Heart left ventricle (tissue), 16 donors: Measurements from ENCODE around the gene NMS. TPM values are rescaled to one million over a fixed set of nuclear protein-coding genes. Genes with fewer than 3 reads are reported as not detected.

Experiments used
- ATAC-seq, 4 donors: fragments of 200-7000 bp; cut with Tn5 transposase; one replicate each; pipeline ENCODE4 v1.9.1; 2020 to 2022; ENCODE audit warnings: moderate library complexity in 4 of 4, mild to moderate bottlenecking in 3 of 4, moderate number of reproducible peaks in 1 of 4
- DNase-seq, 5 donors: peaks; one replicate each; pipeline ENCODE4 v3.0.0-alpha.2; 2020
- H3K27ac ChIP-seq, 12 donors: fragments of 200-600 bp; sonication (generic) in 4 of 12; one replicate each; pipeline versions ENCODE4 v1.5.0 to v1.8.0; 2016 to 2022; ENCODE audit warnings: mild to moderate bottlenecking in 2 of 12
- H3K27me3 ChIP-seq, 9 donors: fragments of 200-600 bp; sonication (generic) in 2 of 9; one replicate each; pipeline versions ENCODE4 v1.5.1 to v1.8.0; 2016 to 2022; ENCODE audit warnings: mild to moderate bottlenecking in 3 of 9
- H3K36me3 ChIP-seq, 9 donors: fragments of 200-600 bp; sonication (generic) in 2 of 9; one replicate each; pipeline versions ENCODE4 v1.5.0 to v1.8.0; 2018 to 2022; ENCODE audit warnings: mild to moderate bottlenecking in 2 of 9
- H3K4me1 ChIP-seq, 12 donors: fragments of 200-600 bp; sonication (generic) in 4 of 12; one replicate each; pipeline versions ENCODE4 v1.5.0 to v1.8.0; 2016 to 2022; ENCODE audit warnings: mild to moderate bottlenecking in 3 of 12
- H3K4me3 ChIP-seq, 12 donors: fragments of 200-600 bp; sonication (generic) in 4 of 12; one replicate each; pipeline versions ENCODE4 v1.5.0 to v1.8.0; 2017 to 2022; ENCODE audit warnings: mild to moderate bottlenecking in 9 of 12, moderate library complexity in 4 of 12
- H3K9me3 ChIP-seq, 12 donors: fragments of 200-600 bp; sonication (generic) in 4 of 12; one replicate each; pipeline versions ENCODE4 v1.5.0 to v1.8.0; 2016 to 2022; ENCODE audit warnings: mild to moderate bottlenecking in 1 of 12
- CTCF ChIP-seq, 12 donors: fragments of 200-600 bp; sonication (generic) in 4 of 12; IDR thresholded peaks; one replicate each; pipeline versions ENCODE4 v1.5.0 to v1.8.0; 2018 to 2022; ENCODE audit warnings: antibody characterized with exemption in 12 of 12, mild to moderate bottlenecking in 5 of 12
- POLR2A ChIP-seq, 2 donors: fragments of 450-650 bp; IDR thresholded peaks; one replicate each; pipeline ENCODE4 v1.6.1; 2017; ENCODE audit warnings: antibody characterized with exemption in 2 of 2, mild to moderate bottlenecking in 2 of 2, moderate library complexity in 2 of 2
- WGBS, 4 donors: extraction: QIAGEN DNeasy Blood & Tissue Kit in 2 of 4; methylation state at CpG; one replicate each; pipeline versions ENCODE4 v1.1.5 to v1.1.7; 2013 to 2018; 5-methylcytosine and 5-hydroxymethylcytosine counted together
- intact Hi-C, 10 donors: fragments of 100-400 bp; cut with DNase I; formaldehyde crosslinking; loops; one replicate each; pipeline versions ENCODE4 v1.11.1 to v1.14.2; 2022
- long read RNA-seq, 3 donors: library from polyadenylated mRNA; unstranded; transcript quantifications; one replicate each; pipeline ENCODE4 v2.0.0, GENCODE V29; 2020 to 2021
- polyA plus RNA-seq, 2 donors: library from polyadenylated mRNA; stranded (reverse); fragments of 200-250 nt; gene quantifications; one replicate each; pipeline ENCODE4 v1.2.3, GENCODE V29; 2013
- total RNA-seq, 9 donors: library from RNA; depleted of rRNA in 2 of 9; stranded (reverse); fragments of >200 nt in 2 of 9; fragmentation: NEBNext Ultra II Directional in 3 of 9; extraction: Animal tissue kit (Norgen Biotek cat#: 25700) in 3 of 9; gene quantifications; one replicate each; pipeline versions ENCODE4 v1.1.0 to v1.2.4, GENCODE V29; 2016 to 2023
- donor health status: ischemic (EF 13 %, LVEDD 7.1; RV severe dilation, severe dysfunction).
- donor health status: healthy with polysubstance abuse.
- donor health status: DM: no; HTN: yes; CAD: no.
- donor health status: DM: no; HTN: no; CAD: no.
- donor health status: ischemic (EF 25% LVEDD 6.9; RV normal size, moderate dysfunction).
- donor health status: ischemic (EF 25% LVEDD 5.7; RV mildly dilated, moderate dysfunction).
- donor health status: healthy.
- donor health status: DM: yes; HTN: yes; CAD: no.
- donor health status: ischemic (EF 35%, LVEDD 5.7; RV mildly dilated, moderate dysfunction).
- donor health status: nonischemic (EF 11% LVEDD 7.7; RV severe dilation, severe dysfunction).
- donor health status: DM: yes; HTN: yes; CAD: no.
- donor health status: PGD.
- donor health status: ischemic (EF 29% LVEDD 5.4; RV normal size, mild dysfunction).
- donor health status: nonischemic (EF 23%, LVEDD 6.1; RV moderate dilation, normal function).

The NMS gene, protein sequence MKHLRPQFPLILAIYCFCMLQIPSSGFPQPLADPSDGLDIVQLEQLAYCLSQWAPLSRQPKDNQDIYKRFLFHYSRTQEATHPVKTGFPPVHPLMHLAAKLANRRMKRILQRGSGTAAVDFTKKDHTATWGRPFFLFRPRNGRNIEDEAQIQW
- total RNA-seq (not detected), polyA plus RNA-seq (not detected)
- long read RNA-seq, donor 1, result 0 reads
- long read RNA-seq, donor 2, result 0 reads
- long read RNA-seq, donor 3, result 0 reads

GRCh38 chr2:100470182-100470581 lies at the start of gene NMS:
NMS (plus strand) TSS chr2:100470482; CDS start chr2:100470489, 7 bp downstream.
- intact Hi-C loops, result no loop called here

GRCh38 chr2:100422320-100423055 lies 47.8 kb upstream of the NMS start:
- WGBS, 4 donors, result 83 to 89% (median 86%) methylated on average over 4 of the region's 4 CpGs
- TF ChIP-seq CTCF (IDR thresholded peaks at IDR 0.05) (peak in 11 of 12 donors; percentile 24 to 59 (median 38)), POLR2A (IDR thresholded peaks at IDR 0.05) (no peak)
- intact Hi-C loops, result loop anchor here in 2 of 10 donors (5.0 to 10.0 kb wide), 2 partner anchors 140 to 142 kb away; partner anchors contain the start of gene PDCL3 (in 2 of the 2)
- ATAC-seq (peak in 3 of 4 donors; percentile 56 to 61 (median 58)), DNase-seq (no peak)
- Histone ChIP-seq H3K27ac (no peak overlapping the region), H3K27me3 (no peaks in the 10 kb centered on the region), H3K4me3 (no peak overlapping the region), H3K36me3 (no peaks in the 10 kb centered on the region), H3K9me3 (no peaks in the 10 kb centered on the region), H3K4me1 (peaks cover 0 to 6% (median 0%) of the 10 kb centered on the region in 12 donors)

More at GRCh38 chr2:100470182-100470581, at the start of gene NMS:
- TF ChIP-seq CTCF (IDR thresholded peaks at IDR 0.05) (no peak), POLR2A (IDR thresholded peaks at IDR 0.05) (no peak)
- H3K27me3 ChIP-seq, result peaks cover 0 to 49% (median 4%) of the 10 kb centered on the region in 9 donors
- H3K27ac ChIP-seq, result no peak within 1 kb of the TSS
- no peak within 1 kb of the TSS for H3K4me3 ChIP-seq
- WGBS, 4 donors, result 84 to 93% (median 90%) methylated on average over 5 to 7 of the region's 7 CpGs
- H3K4me1 ChIP-seq, result no peaks in the 10 kb centered on the region
- H3K36me3 ChIP-seq, result no peaks in the 10 kb centered on the region
- H3K9me3 ChIP-seq, result no peaks in the 10 kb centered on the region
- ATAC-seq (no peak), DNase-seq (no peak)

GRCh38 chr2:100423631-100424030 lies 46.7 kb upstream of the NMS start:
- WGBS, 4 donors, result 85 to 92% (median 89%) methylated on average over 1 of the region's 1 CpG

More at GRCh38 chr2:100423631-100424030, 46.7 kb upstream of the NMS start:
- intact Hi-C loops, result loop anchor here in 2 of 10 donors (5.0 to 10.0 kb wide), 2 partner anchors 139 to 141 kb away; partner anchors contain the start of gene PDCL3 (in 2 of the 2)
- Histone ChIP-seq H3K4me1 (peaks cover 0 to 6% (median 0%) of the 10 kb centered on the region in 12 donors), H3K27me3 (no peaks in the 10 kb centered on the region), H3K36me3 (no peaks in the 10 kb centered on the region), H3K4me3 (no peak overlapping the region), H3K27ac (no peak overlapping the region), H3K9me3 (no peaks in the 10 kb centered on the region)
- DNase-seq (no peak), ATAC-seq (no peak)
- TF ChIP-seq POLR2A (IDR thresholded peaks at IDR 0.05) (no peak), CTCF (IDR thresholded peaks at IDR 0.05) (no peak)
